H1 (cell line): ENCODE results near the gene MYO7B. TPM values are rescaled to one million over a fixed set of nuclear protein-coding genes. Genes with fewer than 3 reads are reported as not detected.
A peak's percentile ranks its signal among the peaks of the same experiment; 100 is the strongest.

Source experiments
- BRCA1 ChIP-seq: IDR thresholded peaks from 2 replicates; pipeline ENCODE4 v1.6.1; 2012; ENCODE audit warnings: low read depth, low read length, improper control_type of control experiment
- CBX5 ChIP-seq: fragments of 300-800, 300-1000 bp; sonication (generic); IDR thresholded peaks from 2 replicates; pipeline ENCODE4 v1.7.1; 2016; ENCODE audit warnings: antibody characterized with exemption, low read length, low read depth
- CEBPB ChIP-seq: IDR thresholded peaks from 2 replicates; pipeline ENCODE4 v1.6.1; 2012; ENCODE audit warnings: low read depth, low read length
- CHD1 ChIP-seq: IDR thresholded peaks from 2 replicates; pipeline ENCODE4 v1.6.1; 2012; ENCODE audit warnings: low read depth, low read length, improper control_type of control experiment
- CHD2 ChIP-seq: IDR thresholded peaks from 2 replicates; pipeline ENCODE4 v1.6.1; 2012; ENCODE audit warnings: low read length, improper control_type of control experiment
- CTBP2 ChIP-seq: IDR thresholded peaks from 2 replicates; pipeline ENCODE4 v1.7.0; 2011; ENCODE audit warnings: borderline replicate concordance, mild to moderate bottlenecking, moderate library complexity, mixed read lengths, low read length; ENCODE audit not compliant: insufficient read depth, insufficient read length
- E2F6 ChIP-seq: IDR thresholded peaks from 2 replicates; pipeline ENCODE4 v1.6.1; 2012; ENCODE audit warnings: inconsistent platforms
- EGR1 ChIP-seq: IDR thresholded peaks from 2 replicates; pipeline ENCODE4 v1.6.1; 2011; ENCODE audit warnings: low read depth, low read length, borderline replicate concordance
- HDAC2 ChIP-seq, 2 experiments: fragments of 300-600 bp in 1 of 2; sonication (generic) in 1 of 2; IDR thresholded peaks; 2 replicates each; pipeline ENCODE4 v1.6.1; 2011 to 2012; ENCODE audit warnings: low read depth in 2 of 2, low read length in 2 of 2, mild to moderate bottlenecking in 2 of 2, moderate library complexity in 2 of 2, borderline replicate concordance in 1 of 2, inconsistent platforms in 1 of 2
- JUND ChIP-seq: IDR thresholded peaks from 2 replicates; pipeline ENCODE4 v1.6.1; 2011; ENCODE audit warnings: mild to moderate bottlenecking, improper control_type of control experiment, low read length
- KDM4A ChIP-seq: IDR thresholded peaks from one replicate; pipeline ENCODE4 v1.7.1; 2012; ENCODE audit warnings: low read depth, mild to moderate bottlenecking, moderate library complexity, low read length, inconsistent platforms; ENCODE audit not compliant: severe bottlenecking
- KDM5A ChIP-seq: fragments of 200-600 bp; IDR thresholded peaks from 2 replicates; pipeline ENCODE4 v1.7.1; 2012; ENCODE audit warnings: mild to moderate bottlenecking, low read length, inconsistent platforms, mixed read lengths
- MAFK ChIP-seq: IDR thresholded peaks from 2 replicates; pipeline ENCODE4 v1.6.1; 2012; ENCODE audit warnings: low read depth, mild to moderate bottlenecking, improper control_type of control experiment, low read length
- PHF8 ChIP-seq: fragments of 200-600 bp; sonication (generic); conservative IDR thresholded peaks from 2 replicates; pipeline ENCODE4 v1.7.1; 2012; ENCODE audit warnings: low read depth, mild to moderate bottlenecking, inconsistent platforms, low read length, moderate library complexity
- POLR2A ChIP-seq, 2 experiments: IDR thresholded peaks; 1 replicate in 1 of 2; 2 replicates in 1 of 2; pipeline ENCODE4 v1.6.1; 2011; ENCODE audit warnings: low read depth in 2 of 2, low read length in 2 of 2, mild to moderate bottlenecking in 2 of 2; ENCODE audit errors: control extremely low read depth in 1 of 2
- RAD21 ChIP-seq, 2 experiments: IDR thresholded peaks in 1 of 2; conservative IDR thresholded peaks in 1 of 2; 2 replicates each; pipeline ENCODE4 v1.6.1; 2011; ENCODE audit warnings: low read depth in 2 of 2, low read length in 2 of 2, improper control_type of control experiment in 1 of 2, inconsistent platforms in 1 of 2, mild to moderate bottlenecking in 1 of 2, moderate library complexity in 1 of 2
- RBBP5 ChIP-seq: IDR thresholded peaks from 2 replicates; pipeline ENCODE4 v1.7.1; 2012; ENCODE audit warnings: low read depth, mild to moderate bottlenecking, inconsistent platforms, low read length, moderate library complexity, borderline replicate concordance
- SP2 ChIP-seq: IDR thresholded peaks from 2 replicates; pipeline ENCODE4 v1.6.1; 2012; ENCODE audit warnings: mild to moderate bottlenecking, low read length, inconsistent platforms
- TEAD4 ChIP-seq: IDR thresholded peaks from 2 replicates; pipeline ENCODE4 v1.6.1; 2012; ENCODE audit warnings: low read depth, low read length, inconsistent platforms, mixed read lengths
- polyA plus RNA-seq, 7 experiments: library from polyadenylated mRNA; depleted of rRNA in 3 of 7; stranded (reverse) in 5 of 7; unstranded in 2 of 7; fragments of >200 nt in 5 of 7; fragments of 200-250 nt in 2 of 7; gene quantifications; 1 replicate in 5 of 7; 2 replicates in 1 of 7; 4 replicates in 1 of 7; pipeline versions ENCODE4 v1.2.1 to v1.2.3, GENCODE V29; 2011 to 2013; ENCODE audit warnings: missing spikeins in 2 of 7, mixed read lengths in 2 of 7
- total RNA-seq: library from RNA; stranded (reverse); fragmentation: NEBNext Ultra II Directional; extraction: Animal tissue kit (Norgen Biotek cat#: 25700); gene quantifications from 2 replicates; pipeline ENCODE4 v1.2.1, GENCODE V29; 2021
- TF ChIP-seq, protein P1 (sequence below), 3 experiments: IDR thresholded peaks; 1 replicate in 2 of 3; 2 replicates in 1 of 3; pipeline versions ENCODE4 v1.5.1 to v1.6.1; 2011; ENCODE audit warnings: low read length in 3 of 3, mild to moderate bottlenecking in 3 of 3, inconsistent platforms in 2 of 3, low read depth in 1 of 3, moderate library complexity in 1 of 3; ENCODE audit not compliant: insufficient read depth in 1 of 3; ENCODE audit errors: control extremely low read depth in 1 of 3

MYO7B gene
- total and polyA plus RNA-seq, 2 of the 8 experiments (the other 6 are each of a cell fraction or from before 2014, with no cell fraction given), result not detected

DNA sequence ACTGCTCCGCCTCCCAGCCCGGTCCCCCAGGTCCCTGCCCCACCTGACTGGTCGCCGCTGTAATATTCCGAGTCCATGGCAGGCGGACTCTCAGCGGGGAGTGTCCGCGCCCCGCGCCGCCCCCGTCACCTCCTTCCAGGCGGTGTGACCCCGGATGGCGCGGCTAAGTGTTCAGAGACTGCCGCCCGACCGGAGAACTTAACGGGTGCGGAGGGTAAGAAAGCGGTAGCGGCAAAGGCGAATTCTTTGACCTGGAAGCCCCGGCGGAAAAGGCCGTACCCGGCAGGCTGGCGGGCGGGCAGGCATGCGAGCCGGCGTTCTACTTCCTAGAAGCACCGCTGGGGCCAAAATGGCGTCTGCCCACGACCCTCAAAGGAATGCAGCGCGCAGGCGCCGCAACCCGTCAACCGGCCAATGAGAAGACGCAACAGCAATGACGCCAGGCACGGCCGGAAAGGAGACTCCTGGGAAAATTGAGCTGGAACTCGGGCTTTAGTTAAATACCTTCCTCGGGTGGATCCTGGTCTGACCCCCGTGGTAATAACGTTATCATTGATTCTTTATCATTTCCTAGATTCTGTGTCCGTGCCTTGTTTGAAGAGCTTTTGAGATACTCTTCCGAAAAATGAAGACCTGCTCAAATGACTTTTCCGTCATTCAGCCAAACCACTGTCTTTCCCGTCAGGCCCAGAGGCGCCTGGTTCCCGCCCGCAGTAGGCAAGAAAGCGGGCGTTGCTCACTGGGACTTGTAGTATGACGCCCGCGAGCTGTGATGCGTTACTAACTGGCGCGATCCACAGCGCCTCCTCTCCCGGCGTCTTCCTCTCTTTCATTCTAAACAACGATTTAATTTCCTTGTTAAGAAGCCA, 9.1 kb upstream of the MYO7B start, which contains the start of gene IWS1 (continued):
- TF ChIP-seq EGR1 (0 out of 2 replicates have a peak, but pooled peaks have one; percentile 6), KDM5A (no peak), TEAD4 (0 out of 2 replicates have a peak, but pooled peaks have one; percentile 38), KDM4A (no peak), RAD21 (IDR thresholded peaks at IDR 0.05 in 1 of 2, conservative IDR thresholded peaks at IDR 0.05 in 1 of 2; ENCODE audit: low read depth in 2 of 2, low read length in 2 of 2) (no peak), SP2 (no peak), CHD1 (no peak), POLR2A (IDR thresholded peaks at IDR 0.05; ENCODE audit: control extremely low read depth in 1 of 2, low read depth in 2 of 2, low read length in 2 of 2) (peak; percentile 79 to 94), BRCA1 (no peak), CHD2 (no peak), CTBP2 (no peak), RBBP5 (peak; percentile 72), E2F6 (peak; percentile 84), HDAC2 (IDR thresholded peaks at IDR 0.05; ENCODE audit: borderline replicate concordance in 1 of 2, low read depth in 2 of 2, low read length in 2 of 2) (peak in 1 of 2 experiments; percentile 6; a peak in 1 of 4 replicates), MAFK (no peak), PHF8 (peak; percentile 87), CBX5 (no peak), JUND (no peak), CEBPB (no peak)
- TF ChIP-seq, protein P1, sequence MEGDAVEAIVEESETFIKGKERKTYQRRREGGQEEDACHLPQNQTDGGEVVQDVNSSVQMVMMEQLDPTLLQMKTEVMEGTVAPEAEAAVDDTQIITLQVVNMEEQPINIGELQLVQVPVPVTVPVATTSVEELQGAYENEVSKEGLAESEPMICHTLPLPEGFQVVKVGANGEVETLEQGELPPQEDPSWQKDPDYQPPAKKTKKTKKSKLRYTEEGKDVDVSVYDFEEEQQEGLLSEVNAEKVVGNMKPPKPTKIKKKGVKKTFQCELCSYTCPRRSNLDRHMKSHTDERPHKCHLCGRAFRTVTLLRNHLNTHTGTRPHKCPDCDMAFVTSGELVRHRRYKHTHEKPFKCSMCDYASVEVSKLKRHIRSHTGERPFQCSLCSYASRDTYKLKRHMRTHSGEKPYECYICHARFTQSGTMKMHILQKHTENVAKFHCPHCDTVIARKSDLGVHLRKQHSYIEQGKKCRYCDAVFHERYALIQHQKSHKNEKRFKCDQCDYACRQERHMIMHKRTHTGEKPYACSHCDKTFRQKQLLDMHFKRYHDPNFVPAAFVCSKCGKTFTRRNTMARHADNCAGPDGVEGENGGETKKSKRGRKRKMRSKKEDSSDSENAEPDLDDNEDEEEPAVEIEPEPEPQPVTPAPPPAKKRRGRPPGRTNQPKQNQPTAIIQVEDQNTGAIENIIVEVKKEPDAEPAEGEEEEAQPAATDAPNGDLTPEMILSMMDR (IDR thresholded peaks at IDR 0.05; ENCODE audit: control extremely low read depth in 1 of 3, insufficient read depth in 1 of 3, low read depth in 1 of 3, low read length in 3 of 3), result peak in 2 of 3 experiments; percentile 7 to 13; a peak in 1 of 4 replicates
